Right atrium auricular region (tissue), 2 donors: ENCODE results near the gene CNDP2. TPM values are rescaled to one million over a fixed set of nuclear protein-coding genes. Genes with fewer than 3 reads are reported as not detected.

Experiments
- DNase-seq: peaks from one replicate; pipeline ENCODE4 v3.0.0-alpha.2; 2019; ENCODE audit warnings: low spot score
- H3K27ac ChIP-seq, 2 donors: fragments of 200-600 bp; sonication (generic); 1 replicate in 1 of 2; 2 replicates in 1 of 2; pipeline ENCODE4 v1.5.1; 2016 to 2019
- H3K27me3 ChIP-seq, 2 donors: fragments of 200-600 bp; sonication (generic); one replicate each; pipeline versions ENCODE4 v1.5.1 to v1.6.0; 2017 to 2019
- H3K36me3 ChIP-seq: fragments of 200-600 bp; sonication (generic); one replicate; pipeline ENCODE4 v1.5.1; 2016
- H3K4me1 ChIP-seq, 2 donors: fragments of 200-600 bp; sonication (generic); one replicate each; pipeline versions ENCODE4 v1.5.1 to v1.6.0; 2017 to 2019
- H3K4me3 ChIP-seq, 2 donors: fragments of 200-600 bp; sonication (generic); 1 replicate in 1 of 2; 2 replicates in 1 of 2; pipeline ENCODE4 v1.5.1; 2017 to 2019; ENCODE audit warnings: mild to moderate bottlenecking in 1 of 2, moderate library complexity in 1 of 2
- H3K9me3 ChIP-seq, 2 donors: fragments of 200-600 bp; sonication (generic); one replicate each; pipeline ENCODE4 v1.5.1; 2019
- CTCF ChIP-seq, 2 donors: fragments of 200-600 bp; sonication (generic); IDR thresholded peaks; one replicate each; pipeline ENCODE4 v1.5.1; 2019; ENCODE audit warnings: antibody characterized with exemption in 2 of 2
- total RNA-seq, 2 donors: library from RNA; depleted of rRNA; stranded (reverse); fragments of >200 nt; gene quantifications; one replicate each; pipeline ENCODE4 v1.1.0, GENCODE V29; 2016

The CNDP2 gene
- total RNA-seq, 2 donors from 2014 or later, result 31.2 to 62.6 TPM

GRCh38 chr18:74533666-74534065 lies 37.5 kb downstream of the CNDP2 start:
- Histone ChIP-seq H3K36me3 (no peaks in the 10 kb centered on the region), H3K4me1 (no peaks in the 10 kb centered on the region), H3K27me3 (no peaks in the 10 kb centered on the region), H3K9me3 (no peaks in the 10 kb centered on the region), H3K27ac (no peak overlapping the region), H3K4me3 (no peak overlapping the region)
- DNase-seq, result no peak
- TF ChIP-seq CTCF (IDR thresholded peaks at IDR 0.05), result no peak

GRCh38 chr18:74534150-74534969 lies 38.2 kb downstream of the CNDP2 start, which contains the start of gene CNDP1:
TSS of gene CNDP1 (plus strand) at chr18:74534500. CDS start at chr18:74534668, 168 bp downstream.
- Histone ChIP-seq H3K27me3 (no peaks in the 10 kb centered on the region), H3K27ac (no peak within 1 kb of the TSS), H3K9me3 (no peaks in the 10 kb centered on the region), H3K4me3 (no peak within 1 kb of the TSS), H3K36me3 (no peaks in the 10 kb centered on the region), H3K4me1 (no peaks in the 10 kb centered on the region)
- DNase-seq, result no peak
- no peak for TF ChIP-seq CTCF (IDR thresholded peaks at IDR 0.05)

- no peaks in the 10 kb centered on the region for H3K9me3 ChIP-seq
- no peak overlapping the region for H3K4me3 ChIP-seq
- no peaks in the 10 kb centered on the region for H3K27me3 ChIP-seq
- no peak overlapping the region for H3K27ac ChIP-seq
- no peak for DNase-seq
- no peak for TF ChIP-seq CTCF (IDR thresholded peaks at IDR 0.05)
- H3K4me1 ChIP-seq, result no peaks in the 10 kb centered on the region
- H3K36me3 ChIP-seq, result no peaks in the 10 kb centered on the region
Measured at GRCh38 chr18:74534981-74535649, 39.0 kb downstream of the CNDP2 start.

GRCh38 chr18:74539289-74539688 lies 43.1 kb downstream of the CNDP2 start:
- Histone ChIP-seq H3K27ac (no peak overlapping the region), H3K9me3 (no peaks in the 10 kb centered on the region), H3K4me1 (no peaks in the 10 kb centered on the region), H3K36me3 (no peaks in the 10 kb centered on the region), H3K4me3 (no peak overlapping the region), H3K27me3 (no peaks in the 10 kb centered on the region)
- TF ChIP-seq CTCF (IDR thresholded peaks at IDR 0.05), result no peak
- DNase-seq, result no peak

- no peak for DNase-seq
- Histone ChIP-seq H3K9me3 (no peaks in the 10 kb centered on the region), H3K4me3 (no peak overlapping the region), H3K27me3 (no peaks in the 10 kb centered on the region), H3K36me3 (no peaks in the 10 kb centered on the region), H3K4me1 (no peaks in the 10 kb centered on the region), H3K27ac (no peak overlapping the region)
- TF ChIP-seq CTCF (IDR thresholded peaks at IDR 0.05), result no peak
Measured at GRCh38 chr18:74540652-74541421, 44.7 kb downstream of the CNDP2 start.
